ENCODE results near the gene PRDX3.
"Not testable (repeated sequence)": the region's sequence is repeated elsewhere in the genome, so short reads cannot be mapped to it uniquely, and the experiment has no call there.

Gene PRDX3

DNA sequence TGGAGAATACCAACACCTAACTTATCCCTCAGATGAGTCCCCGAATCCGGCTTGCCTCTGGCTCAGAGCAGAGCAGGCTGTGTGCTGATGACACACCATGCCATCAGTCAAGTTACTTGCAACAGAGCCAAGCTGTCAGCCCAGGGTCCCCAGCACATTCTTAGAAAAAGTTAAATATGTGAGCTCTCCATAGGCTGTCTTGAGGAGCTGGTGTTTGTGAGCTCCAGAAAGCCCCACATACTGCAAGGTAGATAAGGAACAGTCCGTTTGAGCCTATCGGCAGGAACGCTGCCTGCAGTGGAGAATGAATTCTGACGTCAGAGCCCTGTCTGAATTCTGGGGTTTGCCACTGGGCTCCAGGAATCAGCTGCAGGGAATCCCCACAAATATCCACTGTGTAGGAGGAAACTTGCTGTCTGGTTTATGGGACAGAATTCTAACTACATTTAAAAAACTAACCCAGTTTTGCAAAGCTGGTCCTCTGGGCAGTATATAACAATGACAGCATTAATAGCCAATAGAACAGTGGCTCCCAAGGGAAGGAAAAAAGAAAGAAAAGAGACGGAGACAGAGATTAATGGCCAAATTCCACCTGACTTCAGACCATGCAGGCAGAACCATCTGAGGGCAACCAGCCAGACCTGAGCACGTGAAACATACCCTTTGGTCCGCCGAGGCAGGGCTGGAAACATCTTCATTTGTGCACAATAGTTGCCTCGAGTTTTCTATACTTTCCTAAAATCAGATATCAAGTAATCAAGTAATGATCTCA, 16.7 kb downstream of the PRDX3 start:
- no peak for FAIRE-seq

DNA sequence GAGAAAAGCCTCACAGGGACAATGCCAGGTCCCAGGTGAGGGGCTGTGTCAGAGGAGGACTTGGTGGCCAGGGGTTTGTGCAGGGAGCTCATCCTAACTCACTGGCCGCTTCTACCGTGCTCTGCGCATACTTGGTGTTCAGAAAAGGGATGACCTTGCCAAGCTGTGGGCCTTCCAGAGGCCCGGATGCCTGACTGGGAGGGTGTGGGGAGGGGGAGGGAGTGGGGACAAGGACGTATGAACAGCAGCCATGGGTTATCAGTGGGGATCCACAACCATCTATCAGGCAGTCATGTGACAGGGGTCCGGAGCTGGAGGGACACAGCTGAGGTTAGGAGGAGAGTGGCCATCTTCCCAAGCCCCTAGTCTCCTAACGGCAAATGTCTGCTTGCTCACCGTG, 19.3 kb downstream of the PRDX3 start:
- no peak for FAIRE-seq

DNA sequence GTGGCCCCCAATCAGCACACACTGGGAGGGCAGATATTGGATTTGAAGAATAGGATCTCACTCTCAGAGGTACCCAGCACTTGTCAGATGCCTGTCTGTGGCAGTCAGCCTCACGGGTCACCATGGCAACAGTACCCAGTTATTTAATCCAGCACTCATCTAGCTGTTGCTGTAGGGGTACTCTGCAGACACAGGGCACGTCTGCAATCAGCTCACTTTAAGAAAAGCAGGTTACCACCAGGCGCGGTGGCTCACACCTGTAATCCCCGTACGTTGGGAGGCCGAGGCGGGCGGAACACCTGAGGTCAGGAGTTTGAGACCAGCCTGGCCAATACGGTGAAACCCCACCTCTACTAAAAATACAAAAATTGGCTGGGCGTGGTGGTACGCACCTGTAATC, 25.0 kb downstream of the PRDX3 start:
- no peak for FAIRE-seq

DNA sequence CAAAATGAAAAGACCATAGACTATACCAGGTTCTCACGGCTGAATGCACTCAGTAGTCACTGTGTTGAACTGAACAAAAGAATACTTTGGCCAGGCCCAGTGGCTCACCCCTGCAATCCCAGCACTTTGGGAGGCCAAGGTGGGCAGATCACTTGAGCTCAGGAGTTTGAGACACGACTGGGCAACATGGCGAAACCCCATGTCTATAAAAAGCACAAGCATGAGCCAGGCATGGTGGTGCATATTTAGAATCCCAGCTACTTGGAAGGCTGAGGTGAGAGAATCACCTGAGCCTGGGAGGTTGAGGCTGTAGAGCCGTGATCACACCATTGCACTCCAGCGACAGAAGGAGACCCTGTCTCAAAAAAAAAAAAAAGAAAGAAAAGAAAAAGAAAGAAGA, 25.6 kb downstream of the PRDX3 start:
- FAIRE-seq = no peak

DNA sequence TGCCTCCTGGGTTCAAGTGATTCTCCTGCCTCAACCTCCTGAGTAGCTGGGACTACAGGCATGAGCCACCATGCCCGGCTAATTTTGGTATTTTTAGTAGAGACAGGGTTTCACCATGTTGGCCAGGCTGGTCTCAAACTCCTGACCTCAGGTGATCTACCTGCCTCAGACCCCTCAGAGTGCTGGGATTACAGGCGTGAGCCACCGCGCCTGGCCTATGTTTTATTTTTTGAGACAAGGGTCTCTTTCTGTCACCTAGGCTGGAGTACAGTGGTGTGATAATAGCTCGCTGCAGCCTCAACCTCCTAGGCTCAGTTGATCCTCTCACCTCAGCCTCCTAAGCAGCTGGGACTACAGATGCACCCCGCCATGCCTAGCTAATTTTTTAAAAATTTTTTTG, 27.0 kb downstream of the PRDX3 start:
- FAIRE-seq = not testable (repeated sequence)

DNA sequence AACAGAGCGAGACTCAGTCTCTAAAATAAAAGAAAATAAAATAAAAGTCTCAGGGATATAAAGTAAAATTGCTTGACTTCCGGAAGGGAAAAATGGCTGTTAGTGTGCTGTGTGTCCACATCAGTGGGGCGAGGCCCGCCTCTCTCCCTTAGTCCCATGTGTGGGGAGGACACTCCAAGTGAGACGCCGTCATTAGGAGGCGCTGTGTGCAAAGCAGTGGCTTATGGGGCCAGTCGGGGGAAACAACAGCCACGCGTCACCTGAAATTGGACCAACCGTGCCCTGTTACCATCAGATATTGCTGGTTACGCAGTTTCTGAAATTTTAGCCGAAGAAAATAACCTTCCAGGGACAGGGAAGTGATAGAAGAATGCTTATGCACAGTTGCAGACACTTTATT, 28.9 kb downstream of the PRDX3 start:
- FAIRE-seq = no peak

DNA sequence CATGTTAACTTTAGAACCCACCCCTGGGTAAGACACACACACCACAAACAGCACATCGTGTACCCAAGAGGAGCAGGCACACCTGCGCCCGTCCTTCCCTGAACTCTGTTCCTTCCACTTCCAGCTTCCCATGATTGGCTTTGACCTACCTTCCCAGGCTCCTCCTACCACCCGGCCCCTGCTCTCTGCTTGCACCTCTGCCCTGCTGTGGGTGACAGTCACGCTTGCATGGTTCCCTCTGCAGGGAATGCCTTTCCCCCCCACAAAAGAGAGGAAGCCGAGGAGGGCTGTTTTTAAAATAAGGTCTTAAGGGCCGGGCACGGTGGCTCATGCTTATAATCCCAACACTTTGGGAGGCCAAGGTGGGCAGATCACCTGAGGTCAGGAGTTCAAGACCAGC, 29.5 kb downstream of the PRDX3 start:
- FAIRE-seq = no peak

DNA sequence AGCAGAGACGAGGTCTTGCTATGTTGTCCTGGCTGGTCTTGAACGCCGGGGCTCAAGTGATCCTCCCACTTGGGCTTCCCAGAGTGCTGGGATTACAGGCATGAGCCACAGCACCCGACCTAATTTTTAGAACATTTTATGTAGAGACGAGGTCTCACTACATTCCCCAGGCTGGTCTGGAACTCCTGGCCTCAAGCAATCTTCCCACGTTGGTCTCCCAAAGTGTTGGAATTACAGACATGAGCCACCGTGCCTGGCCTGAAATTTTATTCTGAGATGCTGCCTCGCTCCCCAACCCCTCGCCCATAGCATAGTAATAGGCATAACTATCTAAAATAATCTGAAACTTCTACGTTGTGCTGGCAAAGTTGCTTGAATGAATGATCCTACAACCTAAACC, 35.0 kb downstream of the PRDX3 start:
- FAIRE-seq = no peak

DNA sequence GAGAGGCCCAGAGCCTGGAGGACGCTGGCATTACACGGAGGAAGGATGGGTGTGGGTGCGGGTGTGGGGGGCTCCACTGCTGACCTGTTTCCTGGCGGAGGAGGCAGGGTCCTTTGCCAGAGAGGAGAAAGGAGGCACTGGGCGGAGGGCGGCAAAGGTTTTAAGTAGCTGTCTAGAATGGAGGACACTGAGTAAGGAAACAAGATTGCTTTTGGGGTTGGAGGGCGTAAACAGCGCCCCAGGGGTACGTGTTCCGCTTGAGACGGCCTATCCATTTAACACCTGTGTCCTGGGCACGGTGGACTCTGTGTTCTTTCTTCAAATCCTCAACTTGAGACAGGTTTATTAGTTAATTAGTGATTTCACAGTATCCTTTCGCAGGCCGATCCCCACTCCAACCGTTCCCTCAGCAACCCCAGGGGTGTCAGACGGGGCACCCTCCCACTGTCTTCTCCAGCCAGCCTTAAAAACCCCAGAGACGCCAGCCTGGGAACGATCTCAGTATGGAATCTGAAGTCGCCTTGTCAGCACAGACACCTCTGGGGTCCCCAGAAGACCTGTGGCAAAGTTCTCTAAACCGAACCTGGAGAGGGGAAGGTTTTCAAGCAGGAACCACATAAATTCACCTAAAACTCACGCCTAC, 37.9 kb downstream of the PRDX3 start:
- no peak for FAIRE-seq

DNA sequence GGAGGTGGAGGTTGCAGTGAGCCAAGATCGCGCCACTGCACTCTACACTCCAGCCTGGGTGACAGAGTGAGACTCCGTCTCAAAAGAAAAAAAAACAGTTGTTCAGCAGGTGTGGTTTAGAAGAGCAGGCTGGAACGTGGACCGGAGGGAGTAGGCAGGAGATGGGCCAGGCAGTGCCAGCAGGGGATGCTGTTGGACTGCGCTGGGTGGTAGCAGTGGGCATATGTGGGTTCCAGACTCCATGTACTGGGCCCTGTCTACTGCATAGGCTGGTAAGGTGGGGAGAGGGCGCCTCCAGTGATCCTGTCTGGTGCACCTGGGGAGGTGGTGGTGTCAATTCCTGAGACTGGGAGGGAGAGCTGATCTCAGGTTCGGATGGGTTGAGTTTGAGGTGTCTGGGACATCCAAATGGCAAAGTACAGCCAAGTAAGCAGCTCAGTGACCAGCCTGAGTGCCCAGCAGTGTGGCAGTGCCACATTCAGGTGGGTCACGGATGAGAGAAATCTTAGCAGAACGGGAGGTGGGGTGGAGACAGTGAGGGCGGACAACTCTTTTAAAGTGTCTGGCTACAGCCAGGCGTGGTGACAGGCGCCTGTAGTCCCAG, 39.0 kb downstream of the PRDX3 start:
- FAIRE-seq = no peak

DNA sequence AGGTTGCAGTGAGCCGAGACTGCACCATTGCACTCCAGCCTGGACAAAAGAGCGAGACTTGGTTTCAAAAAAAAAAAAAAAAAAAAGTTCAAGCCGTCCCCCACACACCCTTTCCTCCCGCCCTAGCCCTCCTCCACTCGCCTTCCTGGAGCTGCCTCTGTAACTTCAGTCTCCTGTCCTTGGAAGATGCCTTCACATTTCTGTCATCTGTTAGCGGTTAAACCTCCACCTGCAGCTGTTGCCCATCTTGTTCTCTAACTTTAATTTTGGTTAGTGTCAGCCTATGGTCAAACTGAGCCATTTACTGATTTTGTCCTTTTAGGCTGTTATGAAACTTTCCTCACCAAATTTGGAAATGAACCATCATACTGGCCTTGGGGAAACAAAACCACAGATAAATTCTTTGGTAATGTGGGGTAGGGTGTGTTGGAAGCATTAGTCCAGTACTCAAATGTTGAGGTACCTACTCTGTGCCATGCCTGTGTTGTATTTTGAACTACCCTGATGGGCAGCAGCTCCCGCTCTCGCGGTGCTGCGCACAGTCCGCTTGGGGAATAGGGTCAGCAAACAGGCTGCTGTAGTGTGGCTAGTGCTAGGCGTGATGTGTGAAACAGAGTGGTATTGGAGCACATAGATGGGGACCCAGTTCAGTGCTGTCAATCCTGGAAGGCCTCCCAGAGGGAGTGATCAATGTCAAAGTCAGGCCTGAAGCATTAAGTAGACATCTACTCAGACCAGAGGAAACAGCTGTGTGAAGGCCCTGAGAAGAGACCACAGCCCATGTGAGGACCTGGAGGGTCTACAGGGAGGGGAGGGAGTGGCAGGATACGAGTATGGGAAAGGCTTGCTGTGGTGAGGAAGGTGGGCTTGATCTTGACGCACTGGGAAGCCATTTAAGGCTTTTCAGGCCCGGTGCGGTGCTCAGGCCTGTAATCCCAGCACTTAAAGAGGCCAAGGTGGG, 40.0 kb downstream of the PRDX3 start:
- no peak for FAIRE-seq

DNA sequence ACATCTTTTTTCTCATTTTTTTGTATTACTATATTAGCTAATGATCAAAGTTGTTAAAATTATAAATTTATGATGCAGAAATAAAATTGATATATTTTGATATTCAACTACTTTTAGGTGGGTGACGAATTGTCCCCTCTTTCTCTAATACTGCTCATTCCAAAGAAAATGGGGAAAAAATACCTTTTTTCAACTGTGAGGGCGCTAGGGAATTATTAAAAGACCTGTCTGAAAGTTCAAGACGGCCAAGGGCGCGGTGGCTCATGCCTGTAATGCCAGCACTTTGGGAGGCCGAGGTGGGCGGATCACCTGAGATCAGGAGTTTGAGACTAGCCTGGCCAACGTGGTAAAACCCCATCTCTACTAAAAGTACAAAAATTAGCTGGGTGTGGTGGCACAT, 40.7 kb downstream of the PRDX3 start:
- FAIRE-seq = not testable (repeated sequence)

DNA sequence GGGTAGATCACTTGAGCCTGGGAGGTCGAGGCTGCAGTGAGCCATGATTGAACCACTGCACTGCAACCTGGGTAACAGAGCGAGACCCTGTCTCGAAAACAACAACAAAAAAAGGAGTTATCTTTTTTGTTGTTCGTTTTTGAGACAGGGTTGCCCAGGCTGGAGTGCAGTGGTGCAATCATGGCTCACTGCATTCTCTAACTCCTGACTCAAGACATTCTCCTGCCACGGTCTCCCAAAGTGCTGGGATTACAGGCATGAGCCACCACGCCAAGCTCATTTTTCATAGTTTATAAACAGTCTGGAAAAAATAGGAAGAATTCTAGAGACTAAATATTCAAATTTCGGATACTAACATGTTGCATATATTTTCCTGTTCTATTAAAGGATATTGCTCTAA, 42.5 kb downstream of the PRDX3 start:
- no peak for FAIRE-seq

DNA sequence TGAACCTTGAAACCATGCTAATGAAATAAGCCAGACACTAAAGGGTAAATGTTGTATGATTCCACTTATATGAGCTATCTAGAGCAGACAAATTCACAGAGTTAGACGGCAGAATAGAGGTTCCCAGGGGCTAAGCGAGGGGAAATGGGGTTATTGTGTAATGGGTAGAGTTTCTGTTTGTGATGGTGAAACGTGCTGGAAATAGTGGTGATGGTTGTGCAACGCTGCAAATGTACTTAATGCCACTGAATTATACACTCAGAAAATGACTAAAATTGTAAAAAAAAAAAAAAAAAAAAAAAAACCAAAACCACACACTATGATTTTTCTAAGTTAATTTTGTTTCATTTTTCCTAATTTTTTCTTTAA, 43.1 kb downstream of the PRDX3 start:
- no peak for FAIRE-seq

DNA sequence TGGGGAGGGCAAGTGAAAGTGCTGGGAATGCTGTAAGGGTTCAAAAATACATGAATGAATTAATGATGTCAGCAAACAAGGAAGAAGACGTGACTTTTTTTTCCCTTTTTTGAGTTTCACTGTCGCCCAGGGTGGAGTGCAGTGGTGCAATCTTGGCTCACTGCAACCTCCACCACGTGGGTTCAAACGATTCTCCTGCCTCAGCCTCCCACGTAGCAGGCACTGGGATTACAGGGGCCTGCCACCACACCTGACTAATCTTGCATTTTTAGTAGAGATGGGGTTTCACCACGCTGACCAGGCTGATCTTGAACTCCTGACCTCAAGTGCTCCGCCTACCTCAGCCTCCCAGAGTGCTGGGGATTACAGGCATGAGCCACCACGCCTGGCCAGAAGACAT, 44.7 kb downstream of the PRDX3 start:
- FAIRE-seq = no peak

DNA sequence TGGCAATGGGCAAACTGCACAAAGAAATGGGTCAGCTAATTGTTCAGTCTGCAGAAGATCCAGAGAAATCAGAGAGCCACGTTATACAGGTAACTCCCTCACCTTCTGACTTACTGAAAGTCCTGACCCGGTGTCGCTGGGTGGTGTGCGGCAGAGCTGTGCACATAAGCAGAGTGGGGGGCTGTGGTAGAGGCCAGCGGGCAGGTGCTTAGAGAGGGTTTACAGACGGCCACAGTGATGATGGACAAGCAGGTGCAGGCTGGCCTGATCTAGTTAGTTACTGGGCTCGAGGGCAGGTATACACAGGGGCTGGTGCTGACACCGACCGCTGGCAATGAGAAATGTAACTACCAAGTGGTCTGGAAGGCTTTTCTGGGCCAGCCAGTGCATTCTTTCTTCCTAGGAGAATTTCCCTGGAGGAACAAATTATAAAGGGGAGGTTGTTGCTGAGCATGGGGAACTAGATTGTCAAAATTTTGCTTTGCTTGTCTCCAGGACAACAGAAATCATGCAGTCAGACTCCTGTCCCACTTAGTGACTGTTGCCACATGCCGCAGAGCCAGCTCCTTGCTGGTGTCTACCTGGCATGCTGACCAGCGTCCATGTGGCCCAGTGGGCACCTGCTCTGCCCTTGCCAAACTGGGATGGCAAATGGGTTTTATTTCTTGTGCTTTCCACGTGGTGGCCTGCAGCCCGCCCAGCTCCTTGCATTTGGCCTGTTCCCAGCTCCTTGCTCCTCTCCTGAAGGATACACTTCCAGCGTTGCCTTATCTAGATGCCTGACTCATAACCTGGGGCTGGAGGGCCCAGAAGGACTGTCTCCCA, 45.9 kb downstream of the PRDX3 start:
- no peak for FAIRE-seq

DNA sequence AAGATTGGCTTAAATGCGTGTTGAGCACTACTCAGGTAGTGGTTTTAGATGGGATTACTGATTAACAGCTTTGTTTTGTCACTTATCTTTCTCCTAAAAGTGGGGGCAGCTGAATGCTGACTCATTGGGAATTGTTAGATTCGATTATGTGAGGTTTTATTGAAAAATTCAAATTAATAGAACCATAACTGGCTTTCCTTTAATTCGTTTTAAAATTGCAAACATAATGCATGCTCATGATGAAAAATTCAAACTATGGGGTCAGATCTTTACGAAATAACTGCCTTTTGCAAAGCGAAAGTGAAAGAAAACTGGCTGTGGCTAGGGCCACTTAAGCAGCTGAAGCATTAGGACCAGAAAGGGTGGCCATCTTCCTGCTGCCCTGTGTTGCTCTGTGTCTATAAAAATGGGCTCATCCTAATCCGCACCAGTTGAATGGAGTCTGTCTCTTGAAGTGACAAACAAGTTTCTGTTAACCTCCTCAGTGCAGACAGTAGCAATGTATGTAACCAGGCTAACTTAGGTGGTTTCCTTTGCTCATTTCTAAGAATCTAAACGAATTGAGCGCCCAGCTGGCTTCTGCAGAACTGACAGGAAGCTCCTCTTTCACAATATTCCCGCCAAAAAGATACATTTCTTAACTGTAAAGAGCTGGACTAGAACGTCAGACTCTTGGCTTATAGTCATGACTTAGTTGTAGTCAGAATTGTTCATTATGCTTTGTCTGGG, 46.9 kb downstream of the PRDX3 start:
- no peak for FAIRE-seq

DNA sequence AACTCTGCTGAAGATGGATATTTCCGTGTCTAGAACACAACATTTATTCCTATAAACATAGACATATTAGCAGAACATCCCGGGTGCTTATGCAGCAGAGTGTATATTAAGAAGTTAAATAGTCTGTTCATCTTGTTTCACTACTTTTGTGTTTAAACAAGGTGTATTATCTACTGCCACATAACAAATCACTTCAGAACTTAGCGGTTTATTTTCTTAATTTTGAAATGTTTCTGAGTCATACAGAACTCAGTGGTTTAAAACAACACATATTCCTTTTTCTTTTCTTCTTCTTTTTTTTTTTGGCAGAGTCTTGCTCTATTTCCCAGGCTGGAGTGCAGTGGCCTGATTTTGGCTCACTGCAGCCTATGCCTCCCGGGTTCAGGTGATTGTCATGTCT, 48.9 kb downstream of the PRDX3 start:
- FAIRE-seq = no peak

DNA sequence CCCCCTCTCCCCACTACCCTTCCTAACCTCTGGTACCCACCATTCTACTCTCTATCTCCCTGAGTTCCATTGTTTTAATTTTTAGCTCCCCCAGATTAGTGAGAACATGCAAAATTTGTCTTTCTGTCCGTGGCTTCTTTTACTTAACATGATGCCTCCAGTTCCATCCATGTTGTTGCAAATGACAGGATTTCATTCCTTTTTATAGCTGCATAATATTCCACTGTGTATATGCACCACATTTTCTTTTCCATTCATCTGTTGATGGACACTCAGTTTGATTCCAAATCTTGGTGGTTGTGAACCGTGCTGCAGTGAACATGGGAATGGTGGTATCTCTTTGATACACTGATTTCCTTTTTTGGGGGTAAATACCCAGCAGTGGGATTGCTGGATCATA, 52.7 kb downstream of the PRDX3 start:
- no peak for FAIRE-seq

DNA sequence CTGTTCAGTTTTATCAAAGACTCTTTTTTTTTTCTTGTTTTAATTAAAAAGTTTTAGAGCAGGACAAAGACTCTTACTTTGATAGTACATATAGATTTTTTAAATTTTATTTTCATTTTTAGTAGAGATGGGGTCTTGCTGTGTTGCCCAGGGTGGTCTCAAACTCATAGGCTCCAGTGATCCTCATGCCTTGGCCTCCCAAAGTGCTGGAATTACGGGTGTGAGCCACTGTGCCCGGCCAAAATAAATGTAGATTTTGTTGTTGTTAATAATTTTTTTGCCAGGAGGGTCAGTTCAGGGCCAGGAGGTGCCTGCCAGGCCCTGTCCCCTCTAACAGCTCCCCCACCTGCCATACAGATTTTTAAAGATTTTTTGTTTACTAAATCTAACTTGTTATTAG, 57.7 kb downstream of the PRDX3 start:
- no peak for FAIRE-seq

DNA sequence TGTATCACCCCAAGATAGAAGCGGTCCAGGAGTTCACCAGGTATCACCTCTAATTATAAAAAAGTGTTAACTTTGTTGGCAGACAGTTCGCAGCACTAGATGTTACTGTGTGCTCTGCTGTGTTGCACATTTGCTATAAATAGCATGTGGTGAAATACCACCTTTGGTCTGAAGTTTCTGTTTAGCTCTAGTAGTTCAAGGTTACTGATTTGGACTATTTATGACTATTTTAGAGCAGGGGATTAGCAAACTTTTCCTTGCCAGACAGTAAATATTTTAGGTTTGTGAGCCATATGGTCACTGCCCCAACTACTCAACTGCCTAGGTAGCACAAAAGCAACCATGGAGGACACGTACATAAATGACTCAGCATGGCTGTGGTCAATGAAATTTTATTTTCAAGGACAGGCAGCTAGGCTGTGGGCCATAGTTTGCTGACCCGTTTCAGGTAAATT, 58.2 kb downstream of the PRDX3 start:
- FAIRE-seq = no peak

DNA sequence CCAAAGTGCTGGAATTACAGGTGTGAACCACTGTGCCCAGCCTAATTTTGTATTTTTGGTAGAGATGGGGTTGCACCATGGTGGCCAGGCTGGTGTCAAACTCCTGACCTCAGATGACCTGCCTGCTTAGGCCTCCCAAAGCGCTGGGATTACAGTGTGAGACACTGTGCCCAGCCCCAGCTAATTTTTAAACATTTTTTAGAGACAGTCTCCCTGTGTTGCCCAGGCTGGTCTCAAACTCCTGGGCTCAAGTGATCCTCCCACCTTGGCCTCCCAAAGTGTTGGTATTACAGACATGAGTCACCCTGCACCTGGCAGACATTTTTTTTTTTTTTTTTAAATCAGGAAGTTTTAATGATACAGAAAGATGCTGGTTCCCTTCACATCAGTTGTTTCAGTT, 59.2 kb downstream of the PRDX3 start:
- no peak for FAIRE-seq
